T-cell (primary cell): ENCODE results near the gene SPRY4. TPM values are rescaled to one million over a fixed set of nuclear protein-coding genes. Genes with fewer than 3 reads are reported as not detected.

ENCODE experiments used
- ATAC-seq, 4 experiments: fragments of 200-7000 bp in 3 of 4; fragments of 150-1000 bp in 1 of 4; cut with Tn5 transposase; replicated peaks in 1 of 4; 1 replicate in 3 of 4; 2 replicates in 1 of 4; pipeline ENCODE4 v1.10.0; 2021; ENCODE audit warnings: moderate library complexity in 3 of 4, mild to moderate bottlenecking in 2 of 4, moderate number of reproducible peaks in 1 of 4
- CTCF ChIA-PET, 2 donors: fragments of 300-600 bp; sonication (Branson Sonifier 250); formaldehyde crosslinking; loops; one replicate each; lab custom pipeline; 2022; ENCODE audit warnings: antibody characterized with exemption in 2 of 2; lab: Charles Lee
- POLR2A ChIA-PET, 2 donors: fragments of 300-600 bp; sonication (Branson Sonifier 250); formaldehyde crosslinking; loops; one replicate each; lab custom pipeline; 2022; ENCODE audit warnings: antibody characterized with exemption in 2 of 2; lab: Charles Lee
- DNase-seq, 35 experiments: peaks; one replicate each; pipeline versions ENCODE4 v3.0.0 to v3.0.0-alpha.2; 2013 to 2023
- H3K27ac ChIP-seq: one replicate; pipeline ENCODE4 v1.5.1; 2013; ENCODE audit warnings: low read length
- H3K27me3 ChIP-seq, 2 experiments: replicated peaks in 1 of 2; 1 replicate in 1 of 2; 2 replicates in 1 of 2; pipeline versions ENCODE4 v1.6.1 to v1.7.0; 2013; ENCODE audit warnings: low read length in 1 of 2, mixed read lengths in 1 of 2; ENCODE audit not compliant: control insufficient read depth in 2 of 2, insufficient read depth in 2 of 2; ENCODE audit errors: extremely low read depth in 1 of 2
- H3K36me3 ChIP-seq, 2 donors: 1 replicate in 1 of 2; 2 replicates in 1 of 2; pipeline versions ENCODE4 v1.6.1 to v1.7.0; 2013; ENCODE audit warnings: low read length in 1 of 2; ENCODE audit not compliant: control insufficient read depth in 2 of 2, insufficient read depth in 1 of 2; ENCODE audit errors: extremely low read depth in 1 of 2
- H3K4me1 ChIP-seq, 2 experiments: 1 replicate in 1 of 2; 2 replicates in 1 of 2; pipeline versions ENCODE4 v1.6.1 to v1.7.0; 2013; ENCODE audit warnings: low read length in 2 of 2, mixed read lengths in 1 of 2; ENCODE audit not compliant: insufficient read depth in 2 of 2, control insufficient read depth in 1 of 2; ENCODE audit errors: extremely low read depth in 1 of 2
- H3K4me3 ChIP-seq, 2 donors: 1 replicate in 1 of 2; 2 replicates in 1 of 2; pipeline versions ENCODE4 v1.5.1 to v1.7.0; 2013; ENCODE audit warnings: mild to moderate bottlenecking in 2 of 2, low read length in 1 of 2, moderate library complexity in 1 of 2; ENCODE audit not compliant: control insufficient read depth in 1 of 2; ENCODE audit errors: extremely low read depth in 1 of 2
- H3K9me3 ChIP-seq: 2 replicates; pipeline ENCODE4 v1.7.0; 2013
- H3K27ac Mint-ChIP-seq, 2 donors: one replicate each; pipeline ENCODE4 v1.8.0; 2020 to 2021; ENCODE audit warnings: mild to moderate bottlenecking in 2 of 2, mixed read lengths in 2 of 2
- H3K27me3 Mint-ChIP-seq, 2 donors: one replicate each; pipeline ENCODE4 v1.8.0; 2021 to 2022; ENCODE audit warnings: mixed read lengths in 2 of 2
- H3K36me3 Mint-ChIP-seq: one replicate; pipeline ENCODE4 v1.8.0; 2021; ENCODE audit warnings: mixed read lengths
- H3K4me1 Mint-ChIP-seq, 3 donors: one replicate each; pipeline ENCODE4 v1.8.0; 2020 to 2022; ENCODE audit warnings: mixed read lengths in 3 of 3, mild to moderate bottlenecking in 1 of 3
- H3K4me3 Mint-ChIP-seq, 3 donors: one replicate each; pipeline ENCODE4 v1.8.0; 2020 to 2022; ENCODE audit warnings: mild to moderate bottlenecking in 3 of 3, mixed read lengths in 3 of 3, moderate library complexity in 3 of 3
- H3K9me3 Mint-ChIP-seq, 3 donors: one replicate each; pipeline ENCODE4 v1.8.0; 2020 to 2022; ENCODE audit warnings: mixed read lengths in 3 of 3
- WGBS: methylation state at CpG from one replicate; pipeline ENCODE4 v1.1.5; 2013; ENCODE audit warnings: missing lambda C conversion rate; ENCODE audit not compliant: insufficient coverage; 5-methylcytosine and 5-hydroxymethylcytosine counted together
- total RNA-seq, 35 experiments: library from RNA in 6 of 35; stranded (reverse) in 6 of 35; fragments of 120-200 nt in 1 of 35; gene quantifications; one replicate each; pipeline versions ENCODE4 v1.2.1 to v1.2.4 and lab custom pipeline; 2013 to 2026

The SPRY4 gene
- total RNA-seq, 5 donors from 2014 or later (not counting 1 experiment from before 2014, with no cell fraction given), result 0.10 to 0.57 (median 0.28) TPM; not detected in 1

- Histone ChIP-seq H3K9me3 (no peaks in the 10 kb centered on the region), H3K27ac (no peak overlapping the region)
- no peak overlapping the region for H3K4me3 Mint-ChIP-seq
Observed at GRCh38 chr5:142315096-142315900, 9.5 kb downstream of the SPRY4 start.

GRCh38 chr5:142314606-142315005, 10.2 kb downstream of the SPRY4 start:
- Mint-ChIP-seq H3K36me3 (no peaks in the 10 kb centered on the region), H3K4me1 (peaks cover 20 to 30% (median 27%) of the 10 kb centered on the region in 3 donors), H3K27ac (no peak overlapping the region), H3K27me3 (peaks cover 9 to 15% of the 10 kb centered on the region in 2 donors), H3K4me3 (no peak overlapping the region), H3K9me3 (no peaks in the 10 kb centered on the region)
- Histone ChIP-seq H3K4me1 (peaks cover 15 to 17% of the 10 kb centered on the region in 2 experiments), H3K4me3 (no peak overlapping the region), H3K36me3 (no peaks in the 10 kb centered on the region), H3K27ac (no peak overlapping the region), H3K27me3 (peaks cover 2 to 25% of the 10 kb centered on the region in 2 experiments), H3K9me3 (no peaks in the 10 kb centered on the region)
- POLR2A ChIA-PET, result no interaction called here
- no peak for ATAC-seq
- CTCF ChIA-PET, result interaction anchor here in 1 of 2 donors (0.6 kb wide), 1 partner anchor 339 kb away, joined by 4 read pairs; no protein-coding TSS in a partner anchor
- DNase-seq, result no peak
- WGBS, result 95% methylated on average over 17 of the region's 18 CpGs

More at GRCh38 chr5:142315096-142315900, 9.5 kb downstream of the SPRY4 start:
- Mint-ChIP-seq H3K9me3 (no peaks in the 10 kb centered on the region), H3K36me3 (no peaks in the 10 kb centered on the region), H3K27me3 (peaks cover 12 to 17% of the 10 kb centered on the region in 2 donors), H3K4me1 (peaks cover 20 to 30% (median 28%) of the 10 kb centered on the region in 3 donors), H3K27ac (no peak overlapping the region)
- DNase-seq (no peak), ATAC-seq (no peak)
- WGBS, result 100% methylated on average over 2 of the region's 6 CpGs
- POLR2A ChIA-PET, result interaction anchor here in 1 of 2 donors (0.8 kb wide), 1 partner anchor 12 kb away, joined by 4 read pairs; no protein-coding TSS in a partner anchor
- CTCF ChIA-PET, result interaction anchor here in 1 of 2 donors (0.6 kb wide), 1 partner anchor 339 kb away, joined by 4 read pairs; no protein-coding TSS in a partner anchor
- Histone ChIP-seq H3K4me3 (no peak overlapping the region), H3K27me3 (peaks cover 2 to 26% of the 10 kb centered on the region in 2 experiments), H3K36me3 (no peaks in the 10 kb centered on the region), H3K4me1 (peaks cover 15 to 17% of the 10 kb centered on the region in 2 experiments)

- Histone ChIP-seq H3K4me1 (peaks cover 15 to 17% of the 10 kb centered on the region in 2 experiments), H3K27ac (no peak overlapping the region), H3K27me3 (peaks cover 2 to 21% of the 10 kb centered on the region in 2 experiments), H3K9me3 (no peaks in the 10 kb centered on the region), H3K4me3 (no peak overlapping the region), H3K36me3 (no peaks in the 10 kb centered on the region)
- H3K36me3 Mint-ChIP-seq, result no peaks in the 10 kb centered on the region
- H3K4me1 Mint-ChIP-seq, result peaks cover 20 to 27% (median 23%) of the 10 kb centered on the region in 3 donors
- WGBS, result 94% methylated on average over 20 of the region's 20 CpGs
- peaks cover 5 to 13% of the 10 kb centered on the region in 2 donors for H3K27me3 Mint-ChIP-seq
- H3K9me3 Mint-ChIP-seq, result no peaks in the 10 kb centered on the region
- POLR2A ChIA-PET, result no interaction called here
- DNase-seq, result no peak
- H3K27ac Mint-ChIP-seq, result no peak overlapping the region
- CTCF ChIA-PET, result no interaction called here
- no peak for ATAC-seq
- H3K4me3 Mint-ChIP-seq, result no peak overlapping the region
Observed at GRCh38 chr5:142314109-142314508, 10.7 kb downstream of the SPRY4 start.

- H3K27ac ChIP-seq, result no peak overlapping the region
- Mint-ChIP-seq H3K27me3 (peaks cover 3 to 10% of the 10 kb centered on the region in 2 donors), H3K27ac (no peak overlapping the region), H3K4me1 (peaks cover 20 to 24% (median 21%) of the 10 kb centered on the region in 3 donors), H3K9me3 (no peaks in the 10 kb centered on the region), H3K36me3 (no peaks in the 10 kb centered on the region), H3K4me3 (no peak overlapping the region)
- no peaks in the 10 kb centered on the region for H3K9me3 ChIP-seq
- no peaks in the 10 kb centered on the region for H3K36me3 ChIP-seq
- no peak overlapping the region for H3K4me3 ChIP-seq
- ChIA-PET CTCF (no interaction called here), POLR2A (no interaction called here)
- 73% methylated on average over 2 of the region's 4 CpGs for WGBS
- DNase-seq, result no peak
- no peak for ATAC-seq
- peaks cover 15% of the 10 kb centered on the region in 2 experiments for H3K4me1 ChIP-seq
- peaks cover 2 to 21% of the 10 kb centered on the region in 2 experiments for H3K27me3 ChIP-seq
Observed at GRCh38 chr5:142313682-142314081, 11.1 kb downstream of the SPRY4 start.

GRCh38 chr5:142313275-142313674, 11.5 kb downstream of the SPRY4 start:
- Mint-ChIP-seq H3K4me3 (no peak overlapping the region), H3K9me3 (no peaks in the 10 kb centered on the region), H3K27me3 (peaks cover 3 to 10% of the 10 kb centered on the region in 2 donors), H3K27ac (no peak overlapping the region), H3K36me3 (no peaks in the 10 kb centered on the region), H3K4me1 (peaks cover 20 to 24% (median 21%) of the 10 kb centered on the region in 3 donors)
- ChIA-PET CTCF (no interaction called here), POLR2A (no interaction called here)
- no peaks in the 10 kb centered on the region for H3K9me3 ChIP-seq
- H3K27ac ChIP-seq, result no peak overlapping the region
- no peak overlapping the region for H3K4me3 ChIP-seq
- DNase-seq (no peak), ATAC-seq (no peak)
- H3K4me1 ChIP-seq, result peaks cover 15% of the 10 kb centered on the region in 2 experiments
- no peaks in the 10 kb centered on the region for H3K36me3 ChIP-seq
- no CpG with 5 or more reads among the region's 10 CpGs for WGBS
- H3K27me3 ChIP-seq, result peaks cover 2 to 21% of the 10 kb centered on the region in 2 experiments

- H3K4me1 ChIP-seq, result peaks cover 15% of the 10 kb centered on the region in 2 experiments
- H3K27me3 ChIP-seq, result peaks cover 2 to 24% of the 10 kb centered on the region in 2 experiments
- H3K9me3 ChIP-seq, result no peaks in the 10 kb centered on the region
- Mint-ChIP-seq H3K27me3 (peaks cover 3 to 6% of the 10 kb centered on the region in 2 donors), H3K4me3 (no peak overlapping the region), H3K9me3 (no peaks in the 10 kb centered on the region), H3K4me1 (peaks cover 20 to 23% (median 21%) of the 10 kb centered on the region in 3 donors), H3K27ac (no peak overlapping the region), H3K36me3 (no peaks in the 10 kb centered on the region)
- ChIA-PET POLR2A (no interaction called here), CTCF (no interaction called here)
- H3K27ac ChIP-seq, result no peak overlapping the region
- no peaks in the 10 kb centered on the region for H3K36me3 ChIP-seq
- H3K4me3 ChIP-seq, result no peak overlapping the region
- ATAC-seq (no peak), DNase-seq (no peak)
- 79% methylated on average over 4 of the region's 5 CpGs for WGBS
Observed at GRCh38 chr5:142312399-142312798, 12.4 kb downstream of the SPRY4 start.
